HEK293 (cell line): ENCODE measurements around the gene ADAMTSL5.

ENCODE experiments used
- KLF1 ChIP-seq: fragments of 450-650 bp; formaldehyde crosslinking; IDR thresholded peaks from 2 replicates; pipeline ENCODE4 v1.5.1; 2016; ENCODE audit warnings: missing biosample characterization, missing genetic modification characterization
- OVOL3 ChIP-seq: fragments of 450-650 bp; formaldehyde crosslinking; IDR thresholded peaks from 2 replicates; pipeline ENCODE4 v1.5.1; 2016; ENCODE audit warnings: missing biosample characterization, missing genetic modification characterization
- PATZ1 ChIP-seq: fragments of 450-650 bp; formaldehyde crosslinking; IDR thresholded peaks from 2 replicates; pipeline ENCODE4 v1.5.1; 2016; ENCODE audit warnings: missing biosample characterization, missing genetic modification characterization
- PBX3 ChIP-seq: sonication (generic); formaldehyde crosslinking; IDR thresholded peaks from 2 replicates; pipeline ENCODE4 v1.8.1; 2022; ENCODE audit warnings: mild to moderate bottlenecking, moderate library complexity, missing genetic modification reagents
- ZBTB10 ChIP-seq: fragments of 450-650 bp; formaldehyde crosslinking; IDR thresholded peaks from 2 replicates; pipeline ENCODE4 v1.5.1; 2016; ENCODE audit warnings: missing biosample characterization, missing genetic modification characterization
- ZBTB20 ChIP-seq: fragments of 450-650 bp; formaldehyde crosslinking; IDR thresholded peaks from 2 replicates; pipeline ENCODE4 v1.5.1; 2016; ENCODE audit warnings: missing biosample characterization, missing genetic modification characterization
- ZNF133 ChIP-seq: fragments of 450-650 bp; formaldehyde crosslinking; IDR thresholded peaks from 2 replicates; pipeline ENCODE4 v1.5.1; 2016; ENCODE audit warnings: missing biosample characterization, missing genetic modification characterization
- ZNF184 ChIP-seq: fragments of 450-650 bp; IDR thresholded peaks from 2 replicates; pipeline ENCODE4 v1.5.1; 2018; ENCODE audit warnings: missing biosample characterization, mild to moderate bottlenecking, missing genetic modification characterization
- ZNF211 ChIP-seq: fragments of 450-650 bp; formaldehyde crosslinking; IDR thresholded peaks from 2 replicates; pipeline ENCODE4 v1.5.1; 2016; ENCODE audit warnings: low read depth, missing biosample characterization, missing genetic modification characterization
- ZNF23 ChIP-seq: fragments of 450-650 bp; formaldehyde crosslinking; IDR thresholded peaks from 2 replicates; pipeline ENCODE4 v1.5.1; 2016; ENCODE audit warnings: missing biosample characterization, missing genetic modification characterization, borderline replicate concordance
- ZNF24 ChIP-seq: fragments of 450-650 bp; formaldehyde crosslinking; IDR thresholded peaks from 2 replicates; pipeline ENCODE4 v1.5.1; 2016; ENCODE audit warnings: missing biosample characterization, missing genetic modification characterization
- ZNF248 ChIP-seq: fragments of 450-650 bp; formaldehyde crosslinking; IDR thresholded peaks from 2 replicates; pipeline ENCODE4 v1.5.1; 2017; ENCODE audit warnings: missing biosample characterization, missing genetic modification characterization
- ZNF26 ChIP-seq: fragments of 450-650 bp; formaldehyde crosslinking; IDR thresholded peaks from 2 replicates; pipeline ENCODE4 v1.5.1; 2016; ENCODE audit warnings: missing biosample characterization, missing genetic modification characterization
- ZNF280D ChIP-seq: fragments of 450-650 bp; formaldehyde crosslinking; IDR thresholded peaks from 2 replicates; pipeline ENCODE4 v1.5.1; 2016; ENCODE audit warnings: missing biosample characterization, missing genetic modification characterization
- ZNF433 ChIP-seq: fragments of 450-650 bp; formaldehyde crosslinking; IDR thresholded peaks from 2 replicates; pipeline ENCODE4 v1.5.1; 2016; ENCODE audit warnings: missing biosample characterization, missing genetic modification characterization, low read depth
- ZNF473 ChIP-seq: fragments of 450-650 bp; formaldehyde crosslinking; IDR thresholded peaks from 2 replicates; pipeline ENCODE4 v1.5.1; 2017; ENCODE audit warnings: missing biosample characterization, missing genetic modification characterization
- ZNF501 ChIP-seq: fragments of 450-650 bp; formaldehyde crosslinking; IDR thresholded peaks from 2 replicates; pipeline ENCODE4 v1.5.1; 2016; ENCODE audit warnings: missing biosample characterization, missing genetic modification characterization
- ZNF514 ChIP-seq: fragments of 450-650 bp; formaldehyde crosslinking; IDR thresholded peaks from 2 replicates; pipeline ENCODE4 v1.5.1; 2016; ENCODE audit warnings: missing biosample characterization, missing genetic modification characterization
- ZNF544 ChIP-seq: fragments of 450-650 bp; formaldehyde crosslinking; IDR thresholded peaks from 2 replicates; pipeline ENCODE4 v1.5.0; 2017; ENCODE audit warnings: missing biosample characterization, missing genetic modification characterization
- ZNF548 ChIP-seq: fragments of 450-650 bp; formaldehyde crosslinking; IDR thresholded peaks from 2 replicates; pipeline ENCODE4 v1.5.1; 2016; ENCODE audit warnings: missing biosample characterization, missing genetic modification characterization
- ZNF549 ChIP-seq: fragments of 450-650 bp; IDR thresholded peaks from 2 replicates; pipeline ENCODE4 v1.5.1; 2018; ENCODE audit warnings: missing biosample characterization, missing genetic modification characterization, mild to moderate bottlenecking, inconsistent platforms, moderate library complexity
- ZNF561 ChIP-seq: fragments of 450-650 bp; IDR thresholded peaks from 2 replicates; pipeline ENCODE4 v1.5.1; 2018; ENCODE audit warnings: missing biosample characterization, missing genetic modification characterization, borderline replicate concordance
- ZNF585B ChIP-seq: fragments of 450-650 bp; formaldehyde crosslinking; IDR thresholded peaks from 2 replicates; pipeline ENCODE4 v1.5.1; 2016; ENCODE audit warnings: missing biosample characterization, missing genetic modification characterization
- ZNF623 ChIP-seq: fragments of 450-650 bp; formaldehyde crosslinking; IDR thresholded peaks from 2 replicates; pipeline ENCODE4 v1.5.1; 2016; ENCODE audit warnings: missing biosample characterization, missing genetic modification characterization
- ZNF626 ChIP-seq: fragments of 450-650 bp; sonication (Bioruptor Pico); formaldehyde crosslinking; IDR thresholded peaks from 2 replicates; pipeline ENCODE4 v1.5.1; 2018; ENCODE audit warnings: missing biosample characterization, missing genetic modification characterization, inconsistent platforms
- ZNF677 ChIP-seq: fragments of 450-650 bp; IDR thresholded peaks from 2 replicates; pipeline ENCODE4 v1.5.0; 2018; ENCODE audit warnings: missing biosample characterization, mild to moderate bottlenecking, missing genetic modification characterization, moderate library complexity
- ZNF701 ChIP-seq: fragments of 450-650 bp; formaldehyde crosslinking; IDR thresholded peaks from 2 replicates; pipeline ENCODE4 v1.5.1; 2016; ENCODE audit warnings: missing biosample characterization, missing genetic modification characterization
- ZNF707 ChIP-seq: fragments of 450-650 bp; formaldehyde crosslinking; IDR thresholded peaks from 2 replicates; pipeline ENCODE4 v1.5.1; 2016; ENCODE audit warnings: missing biosample characterization, missing genetic modification characterization
- ZNF768 ChIP-seq: fragments of 450-650 bp; formaldehyde crosslinking; IDR thresholded peaks from 2 replicates; pipeline ENCODE4 v1.5.1; 2018; ENCODE audit warnings: missing biosample characterization, mild to moderate bottlenecking, missing genetic modification characterization
- ZNF837 ChIP-seq: fragments of 450-650 bp; formaldehyde crosslinking; IDR thresholded peaks from 2 replicates; pipeline ENCODE4 v1.5.1; 2016; ENCODE audit warnings: missing biosample characterization, missing genetic modification characterization
- ZXDB ChIP-seq: fragments of 450-650 bp; formaldehyde crosslinking; IDR thresholded peaks from 2 replicates; pipeline ENCODE4 v1.5.1; 2016; ENCODE audit warnings: missing biosample characterization, missing genetic modification characterization

The ADAMTSL5 gene

GRCh38 chr19:1503089-1503924, 9.5 kb downstream of the ADAMTSL5 start (continued):
- TF ChIP-seq ZNF280D (tag by site-specific recombination), result no peak
- TF ChIP-seq ZNF184, result 0 out of 2 replicates have a peak, but pooled peaks have one; percentile 49
- no peak for TF ChIP-seq OVOL3 (tag by site-specific recombination)
- no peak for TF ChIP-seq ZNF544 (tag by site-specific recombination)
- TF ChIP-seq ZNF211, result no peak
- TF ChIP-seq ZNF248 (tag by site-specific recombination), result no peak
- peak; percentile 94 for TF ChIP-seq ZBTB10
- no peak for TF ChIP-seq ZNF707 (tag by site-specific recombination)
- no peak for TF ChIP-seq ZNF701 (tag by site-specific recombination)
- no peak for TF ChIP-seq ZNF133 (tag by site-specific recombination)
- peak; percentile 96 for TF ChIP-seq PATZ1 (tag by site-specific recombination)
- TF ChIP-seq KLF1 (tag by site-specific recombination), result peak; percentile 27; the same call in 1 of the 2 replicates
- TF ChIP-seq ZNF501 (tag by site-specific recombination), result no peak
- no peak for TF ChIP-seq ZNF677 (tag by site-specific recombination)
- no peak for TF ChIP-seq ZNF623 (tag by site-specific recombination)
- peak; percentile 60 for TF ChIP-seq ZBTB20 (tag by site-specific recombination)
- TF ChIP-seq ZNF433 (tag by site-specific recombination), result no peak
- TF ChIP-seq PBX3 (CRISPR knock-in tag), result no peak
- TF ChIP-seq ZNF473 (tag by site-specific recombination), result no peak
- no peak for TF ChIP-seq ZNF26
- peak; percentile 61; the same call in 1 of the 2 replicates for TF ChIP-seq ZNF561 (tag by site-specific recombination)
- TF ChIP-seq ZNF24 (tag by site-specific recombination), result peak; percentile 42; the same call in 1 of the 2 replicates
- no peak for TF ChIP-seq ZNF23 (tag by site-specific recombination)
- no peak for TF ChIP-seq ZNF585B (tag by site-specific recombination)
- no peak for TF ChIP-seq ZNF548 (tag by site-specific recombination)
- TF ChIP-seq ZXDB (tag by site-specific recombination), result peak; percentile 84
- TF ChIP-seq ZNF768, result no peak
- no peak for TF ChIP-seq ZNF514
- no peak for TF ChIP-seq ZNF626 (tag by site-specific recombination)
- TF ChIP-seq ZNF549, result no peak
- no peak for TF ChIP-seq ZNF837
